HG03135 (cell line): ENCODE measurements around the gene SPATS1.

Source experiments
- ATAC-seq: cut with Tn5 transposase; IDR thresholded peaks from one replicate; pipeline ENCODE4 v1.9.1; 2021; ENCODE audit warnings: mild to moderate bottlenecking, moderate library complexity; ENCODE audit not compliant: unreplicated experiment

Gene SPATS1

GRCh38 chr6:44342489-44342888 is at the start of gene SPATS1:
Gene SPATS1, plus strand, starts transcription at chr6:44342650. Its CDS starts 446 bp downstream, at chr6:44343096.
- no peak for ATAC-seq

GRCh38 chr6:44292661-44293365 is 49.6 kb upstream of the SPATS1 start:
- ATAC-seq, result no peak

GRCh38 chr6:44294832-44295791 is 47.3 kb upstream of the SPATS1 start:
- ATAC-seq, result no peak

- ATAC-seq, result no peak
Measured at GRCh38 chr6:44297063-44298038, 45.1 kb upstream of the SPATS1 start.

GRCh38 chr6:44298055-44298803 is 44.2 kb upstream of the SPATS1 start:
- no peak for ATAC-seq

- ATAC-seq, result no peak
Measured at GRCh38 chr6:44298864-44299263, 43.6 kb upstream of the SPATS1 start.

GRCh38 chr6:44300292-44300823 is 42.1 kb upstream of the SPATS1 start:
- no peak for ATAC-seq

GRCh38 chr6:44301106-44301505 is 41.3 kb upstream of the SPATS1 start:
- ATAC-seq, result no peak

- no peak for ATAC-seq
Measured at GRCh38 chr6:44301782-44302564, 40.5 kb upstream of the SPATS1 start.

- no peak for ATAC-seq
Measured at GRCh38 chr6:44302856-44303255, 39.6 kb upstream of the SPATS1 start.

GRCh38 chr6:44303842-44304241 is 38.6 kb upstream of the SPATS1 start:
- no peak for ATAC-seq

- ATAC-seq, result no peak
Measured at GRCh38 chr6:44304282-44305199, 37.9 kb upstream of the SPATS1 start.

GRCh38 chr6:44305200-44305725 is 37.2 kb upstream of the SPATS1 start:
- ATAC-seq, result no peak

- ATAC-seq, result no peak
Measured at GRCh38 chr6:44306710-44307109, 35.7 kb upstream of the SPATS1 start.

GRCh38 chr6:44307217-44307616 is 35.2 kb upstream of the SPATS1 start:
- ATAC-seq, result no peak

- ATAC-seq, result no peak
Measured at GRCh38 chr6:44309092-44309491, 33.4 kb upstream of the SPATS1 start.

GRCh38 chr6:44309631-44310030 is 32.8 kb upstream of the SPATS1 start:
- ATAC-seq, result no peak

GRCh38 chr6:44310241-44310640 is 32.2 kb upstream of the SPATS1 start:
- no peak for ATAC-seq
